Fibroblast of mammary gland (primary cell): ENCODE results near the gene TFEB.

Experiments
- DNase-seq: peaks from one replicate; pipeline ENCODE4 v3.0.0-alpha.2; 2010; ENCODE audit warnings: low read depth
- H3K4me3 ChIP-seq: 2 replicates; pipeline ENCODE4 v1.5.1; 2011; ENCODE audit warnings: low read depth, mild to moderate bottlenecking, low read length, moderate library complexity; ENCODE audit not compliant: control insufficient read depth
- CTCF ChIP-seq: conservative IDR thresholded peaks from 2 replicates; pipeline ENCODE4 v1.5.1; 2011; ENCODE audit warnings: low read depth, low read length, inconsistent platforms; ENCODE audit not compliant: control insufficient read depth, insufficient read depth

TFEB gene

GRCh38 chr6:41664271-41664670 is 71.1 kb downstream of the TFEB start:
- no peak for DNase-seq

GRCh38 chr6:41663568-41663967 is 71.8 kb downstream of the TFEB start:
- no peak for DNase-seq
- no peak overlapping the region for H3K4me3 ChIP-seq
- no peak for TF ChIP-seq CTCF

More at GRCh38 chr6:41664271-41664670, 71.1 kb downstream of the TFEB start:
- no peak overlapping the region for H3K4me3 ChIP-seq
- TF ChIP-seq CTCF, result no peak

- no peak for DNase-seq
- TF ChIP-seq CTCF, result no peak
- H3K4me3 ChIP-seq, result no peak overlapping the region
These were observed 75.5 kb downstream of the TFEB start for GRCh38 chr6:41659935-41660334.

GRCh38 chr6:41658636-41659035 is 76.8 kb downstream of the TFEB start:
- H3K4me3 ChIP-seq, result no peak overlapping the region
- TF ChIP-seq CTCF, result no peak
- DNase-seq, result no peak

- DNase-seq, result no peak
- TF ChIP-seq CTCF, result no peak
- H3K4me3 ChIP-seq, result no peak overlapping the region
These were observed 78.0 kb downstream of the TFEB start for GRCh38 chr6:41657131-41658094.

GRCh38 chr6:41656002-41656691 is 79.3 kb downstream of the TFEB start:
- no peak overlapping the region for H3K4me3 ChIP-seq
- no peak for DNase-seq
- no peak for TF ChIP-seq CTCF
